KMS-11 (cell line): ENCODE data around the gene HIRA.

ENCODE experiments used
- H2AFZ ChIP-seq: fragments of 200-600 bp; sonication (generic); 2 replicates; pipeline ENCODE4 v1.6.1; 2016; ENCODE audit warnings: antibody characterized with exemption, mixed run types, low read depth
- H3K27ac ChIP-seq: fragments of 200-600 bp; sonication (generic); 2 replicates; pipeline ENCODE4 v1.6.1; 2016; ENCODE audit warnings: mild to moderate bottlenecking, mixed run types
- H3K27me3 ChIP-seq: fragments of 200-600 bp; sonication (generic); 2 replicates; pipeline ENCODE4 v1.6.1; 2017; ENCODE audit warnings: mild to moderate bottlenecking, low read depth, mixed run types, moderate library complexity; ENCODE audit not compliant: insufficient read depth
- H3K36me3 ChIP-seq: fragments of 200-600 bp; sonication (generic); 2 replicates; pipeline ENCODE4 v1.6.1; 2017; ENCODE audit warnings: mild to moderate bottlenecking, mixed run types; ENCODE audit not compliant: insufficient read depth
- H3K4me1 ChIP-seq: fragments of 200-600 bp; sonication (generic); 2 replicates; pipeline ENCODE4 v1.6.1; 2016; ENCODE audit warnings: mild to moderate bottlenecking, low read depth, mixed run types; ENCODE audit not compliant: poor library complexity, severe bottlenecking
- H3K4me2 ChIP-seq: fragments of 200-600 bp; sonication (generic); 2 replicates; pipeline ENCODE4 v1.7.0; 2016; ENCODE audit warnings: mild to moderate bottlenecking, mixed run types
- H3K4me3 ChIP-seq: fragments of 200-600 bp; sonication (generic); IDR thresholded peaks from 2 replicates; pipeline ENCODE4 v1.6.1; 2017; ENCODE audit warnings: low read depth, low read length, mixed read lengths; ENCODE audit not compliant: insufficient read depth
- H3K79me2 ChIP-seq: fragments of 200-600 bp; sonication (generic); 2 replicates; pipeline ENCODE4 v1.6.1; 2016; ENCODE audit warnings: low read depth, mixed run types; ENCODE audit not compliant: insufficient read depth
- H3K9ac ChIP-seq: fragments of 200-600 bp; sonication (generic); 2 replicates; pipeline ENCODE4 v1.6.1; 2016; ENCODE audit warnings: mild to moderate bottlenecking, mixed run types
- H4K20me1 ChIP-seq: fragments of 200-600 bp; sonication (generic); 2 replicates; pipeline ENCODE4 v1.6.1; 2016; ENCODE audit warnings: mild to moderate bottlenecking, mixed run types; ENCODE audit not compliant: insufficient read depth
- CTCF ChIP-seq: fragments of 200-600 bp; sonication (generic); conservative IDR thresholded peaks from 2 replicates; pipeline ENCODE4 v1.6.1; 2017; ENCODE audit warnings: low read depth, mild to moderate bottlenecking, antibody characterized with exemption, low read length, moderate library complexity, mixed read lengths

HIRA gene

GRCh38 chr22:19351604-19352003 lies 79.9 kb downstream of the HIRA start:
- Histone ChIP-seq H2AFZ (no peak overlapping the region), H3K79me2 (no peaks in the 10 kb centered on the region), H3K27ac (no peak overlapping the region), H3K36me3 (no peaks in the 10 kb centered on the region; the same call in 1 of the 2 replicates), H3K4me1 (no peaks in the 10 kb centered on the region), H3K4me2 (no peak overlapping the region), H3K27me3 (no peaks in the 10 kb centered on the region), H3K9ac (no peak overlapping the region), H4K20me1 (no peaks in the 10 kb centered on the region), H3K4me3 (no peak overlapping the region)
- TF ChIP-seq CTCF = no peak

DNA sequence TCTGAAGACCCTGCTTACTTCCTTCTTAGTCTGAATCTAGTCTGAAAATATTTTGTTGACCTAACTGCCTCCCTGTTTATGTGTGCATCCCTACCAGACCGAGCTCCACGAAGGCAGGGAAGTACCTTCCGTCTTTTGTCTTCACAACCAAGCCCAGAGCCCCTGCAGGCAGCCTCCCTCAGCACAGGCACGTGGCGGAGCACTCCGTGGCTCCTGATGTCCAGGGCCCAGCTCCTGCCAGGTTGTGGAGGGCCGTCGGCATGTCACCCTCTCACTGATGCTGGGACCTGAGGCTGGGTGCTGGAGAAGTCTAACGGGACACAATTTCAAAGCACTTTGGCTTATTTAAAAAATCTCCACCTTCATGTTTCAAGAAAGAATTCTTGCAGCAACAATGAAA lies 80.6 kb downstream of the HIRA start:
- H3K9ac ChIP-seq = no peak overlapping the region
- no peaks in the 10 kb centered on the region for H3K79me2 ChIP-seq
- H3K36me3 ChIP-seq = no peaks in the 10 kb centered on the region; the same call in 1 of the 2 replicates
- no peak for TF ChIP-seq CTCF
- no peaks in the 10 kb centered on the region for H3K27me3 ChIP-seq
- no peaks in the 10 kb centered on the region for H4K20me1 ChIP-seq
- no peak overlapping the region for H3K4me3 ChIP-seq
- H2AFZ ChIP-seq = no peak overlapping the region
- no peaks in the 10 kb centered on the region for H3K4me1 ChIP-seq
- no peak overlapping the region for H3K4me2 ChIP-seq
- H3K27ac ChIP-seq = no peak overlapping the region

- H3K27me3 ChIP-seq = no peaks in the 10 kb centered on the region
- H2AFZ ChIP-seq = no peak overlapping the region
- no peak for TF ChIP-seq CTCF
- H3K79me2 ChIP-seq = no peaks in the 10 kb centered on the region
- no peak overlapping the region for H3K9ac ChIP-seq
- no peaks in the 10 kb centered on the region; the same call in 1 of the 2 replicates for H3K36me3 ChIP-seq
- H4K20me1 ChIP-seq = no peaks in the 10 kb centered on the region
- no peak overlapping the region for H3K27ac ChIP-seq
- no peaks in the 10 kb centered on the region for H3K4me1 ChIP-seq
- H3K4me2 ChIP-seq = no peak overlapping the region
- H3K4me3 ChIP-seq = no peak overlapping the region
Measured at GRCh38 chr22:19350476-19350859, 81.1 kb downstream of the HIRA start.

- no peaks in the 10 kb centered on the region for H4K20me1 ChIP-seq
- no peaks in the 10 kb centered on the region for H3K4me1 ChIP-seq
- H3K9ac ChIP-seq = no peak overlapping the region
- H3K36me3 ChIP-seq = no peaks in the 10 kb centered on the region; the same call in 1 of the 2 replicates
- no peaks in the 10 kb centered on the region for H3K27me3 ChIP-seq
- no peaks in the 10 kb centered on the region for H3K79me2 ChIP-seq
- TF ChIP-seq CTCF = no peak
- no peak overlapping the region for H3K27ac ChIP-seq
- no peak overlapping the region for H3K4me2 ChIP-seq
- H2AFZ ChIP-seq = no peak overlapping the region
- H3K4me3 ChIP-seq = no peak overlapping the region
Measured at GRCh38 chr22:19349778-19350475, 81.6 kb downstream of the HIRA start.
